ENCODE results near the gene MYO18B. TPM values are rescaled to one million over a fixed set of nuclear protein-coding genes. Genes with fewer than 3 reads are reported as not detected.

Gene MYO18B
- total and polyA plus RNA-seq, 2 donors from 2014 or later: 0.19 to 0.41 TPM

- Histone ChIP-seq H3K4me1 (ENCODE audit: control insufficient read depth in 2 of 3, insufficient read depth in 2 of 3, low read depth in 1 of 3, low read length in 3 of 3) (no peaks in the 10 kb centered on the region), H3K9ac (ENCODE audit: low read length in 3 of 3) (no peak overlapping the region), H3K4me3 (ENCODE audit: low read length in 3 of 3) (no peak overlapping the region), H3K36me3 (ENCODE audit: control insufficient read depth in 2 of 3, insufficient read depth in 3 of 3, low read length in 3 of 3) (no peaks in the 10 kb centered on the region), H3K27ac (ENCODE audit: low read depth in 2 of 2, low read length in 2 of 2) (no peak overlapping the region), H3K27me3 (ENCODE audit: control insufficient read depth, insufficient read depth, low read length) (no peaks in the 10 kb centered on the region), H3K9me3 (ENCODE audit: control insufficient read depth in 2 of 3, insufficient read depth in 1 of 3, low read length in 3 of 3) (no peaks in the 10 kb centered on the region)
- intact Hi-C loops (cut with DNase I): no loop called here
- DNase-seq: no peak
- TF ChIP-seq CTCF (IDR thresholded peaks at IDR 0.05; ENCODE audit: borderline replicate concordance, extremely low read depth, insufficient read depth): no peak
- FAIRE-seq: no peak
Observed at GRCh38 chr22:25783856-25784255, 41.9 kb downstream of the MYO18B start.

- intact Hi-C loops (cut with DNase I): no loop called here
- Histone ChIP-seq H3K9me3 (ENCODE audit: control insufficient read depth in 2 of 3, insufficient read depth in 1 of 3, low read length in 3 of 3) (no peaks in the 10 kb centered on the region), H3K27me3 (ENCODE audit: control insufficient read depth, insufficient read depth, low read length) (no peaks in the 10 kb centered on the region), H3K4me1 (ENCODE audit: control insufficient read depth in 2 of 3, insufficient read depth in 2 of 3, low read depth in 1 of 3, low read length in 3 of 3) (no peaks in the 10 kb centered on the region), H3K27ac (ENCODE audit: low read depth in 2 of 2, low read length in 2 of 2) (no peak overlapping the region), H3K9ac (ENCODE audit: low read length in 3 of 3) (no peak overlapping the region), H3K4me3 (ENCODE audit: low read length in 3 of 3) (no peak overlapping the region), H3K36me3 (ENCODE audit: control insufficient read depth in 2 of 3, insufficient read depth in 3 of 3, low read length in 3 of 3) (no peaks in the 10 kb centered on the region)
- FAIRE-seq (no peak), DNase-seq (no peak)
- no peak for TF ChIP-seq CTCF (IDR thresholded peaks at IDR 0.05; ENCODE audit: borderline replicate concordance, extremely low read depth, insufficient read depth)
Observed at GRCh38 chr22:25786165-25786564, 44.2 kb downstream of the MYO18B start.

GRCh38 chr22:25791556-25791955 lies 49.6 kb downstream of the MYO18B start:
- Histone ChIP-seq H3K27me3 (ENCODE audit: control insufficient read depth, insufficient read depth, low read length) (no peaks in the 10 kb centered on the region), H3K9me3 (ENCODE audit: control insufficient read depth in 2 of 3, insufficient read depth in 1 of 3, low read length in 3 of 3) (no peaks in the 10 kb centered on the region), H3K4me1 (ENCODE audit: control insufficient read depth in 2 of 3, insufficient read depth in 2 of 3, low read depth in 1 of 3, low read length in 3 of 3) (no peaks in the 10 kb centered on the region), H3K36me3 (ENCODE audit: control insufficient read depth in 2 of 3, insufficient read depth in 3 of 3, low read length in 3 of 3) (no peaks in the 10 kb centered on the region), H3K9ac (ENCODE audit: low read length in 3 of 3) (no peak overlapping the region), H3K4me3 (ENCODE audit: low read length in 3 of 3) (no peak overlapping the region), H3K27ac (ENCODE audit: low read depth in 2 of 2, low read length in 2 of 2) (no peak overlapping the region)
- DNase-seq (no peak), FAIRE-seq (no peak)
- intact Hi-C loops (cut with DNase I): no loop called here
- no peak for TF ChIP-seq CTCF (IDR thresholded peaks at IDR 0.05; ENCODE audit: borderline replicate concordance, extremely low read depth, insufficient read depth)

- no peak overlapping the region for H3K9ac ChIP-seq (ENCODE audit: low read length in 3 of 3)
- H3K36me3 ChIP-seq (ENCODE audit: control insufficient read depth in 2 of 3, insufficient read depth in 3 of 3, low read length in 3 of 3): no peaks in the 10 kb centered on the region
- no peak overlapping the region for H3K27ac ChIP-seq (ENCODE audit: low read depth in 2 of 2, low read length in 2 of 2)
- no peak overlapping the region for H3K4me3 ChIP-seq (ENCODE audit: low read length in 3 of 3)
- no peak for TF ChIP-seq CTCF (IDR thresholded peaks at IDR 0.05; ENCODE audit: borderline replicate concordance, extremely low read depth, insufficient read depth)
- DNase-seq (no peak), FAIRE-seq (no peak)
- H3K9me3 ChIP-seq (ENCODE audit: control insufficient read depth in 2 of 3, insufficient read depth in 1 of 3, low read length in 3 of 3): no peaks in the 10 kb centered on the region
- no peaks in the 10 kb centered on the region for H3K4me1 ChIP-seq (ENCODE audit: control insufficient read depth in 2 of 3, insufficient read depth in 2 of 3, low read depth in 1 of 3, low read length in 3 of 3)
- intact Hi-C loops (cut with DNase I): no loop called here
- H3K27me3 ChIP-seq (ENCODE audit: control insufficient read depth, insufficient read depth, low read length): no peaks in the 10 kb centered on the region
Observed at GRCh38 chr22:25795478-25795877, 53.5 kb downstream of the MYO18B start.
